HG03342 (cell line): ENCODE results near the gene IFI35.
A peak's percentile ranks its signal among the peaks of the same experiment; 100 is the strongest.

ENCODE experiments used
- ATAC-seq: cut with Tn5 transposase; IDR thresholded peaks from one replicate; pipeline ENCODE4 v1.9.1; 2021; ENCODE audit warnings: mild to moderate bottlenecking, moderate library complexity; ENCODE audit not compliant: unreplicated experiment

The IFI35 gene

DNA sequence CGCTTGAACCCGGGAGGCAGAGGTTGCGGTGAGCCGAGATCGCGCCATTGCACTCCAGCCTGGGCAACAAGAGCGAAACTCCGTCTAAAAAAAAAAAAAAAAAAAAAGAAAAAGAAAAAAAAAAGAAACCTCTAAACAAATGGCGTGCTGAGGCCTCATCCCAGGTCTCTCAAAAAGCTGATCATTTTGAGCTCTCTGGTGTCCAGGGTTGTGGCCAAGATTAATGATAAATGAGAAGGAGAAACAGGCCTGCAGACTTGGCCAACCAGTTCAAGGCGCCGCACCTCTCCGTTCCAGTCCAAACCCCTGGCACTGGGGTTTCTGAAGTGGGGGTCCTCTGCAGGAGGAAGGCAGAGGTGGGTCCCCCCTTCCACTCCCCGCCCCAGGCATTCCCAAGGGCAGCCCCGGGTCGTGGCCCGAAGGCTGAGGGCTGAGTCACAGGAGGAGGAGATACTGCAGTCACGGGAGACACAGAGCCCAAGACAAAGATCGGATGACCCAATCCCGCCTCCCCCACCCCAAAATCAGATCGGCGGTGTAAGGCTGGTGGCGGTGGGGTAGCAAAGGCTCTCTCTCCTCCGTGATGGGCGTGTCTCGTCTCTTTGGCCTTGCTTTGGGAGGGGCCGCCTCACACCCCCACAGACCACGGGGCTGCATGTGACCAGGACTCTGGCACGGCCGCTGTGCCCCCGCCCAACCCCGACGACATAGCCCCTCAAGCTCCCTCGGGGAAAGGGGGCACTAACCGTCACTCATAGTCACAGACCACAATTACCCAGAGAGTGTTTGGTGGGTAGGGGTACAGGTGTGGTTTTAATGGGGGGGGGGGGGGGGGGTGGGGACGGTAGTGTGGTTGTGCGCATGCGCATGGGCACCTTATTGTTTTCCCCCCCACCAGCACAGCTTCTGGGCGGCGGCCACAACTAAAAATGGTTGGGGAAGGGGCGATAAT, 14.5 kb downstream of the IFI35 start:
- ATAC-seq, result no peak

DNA sequence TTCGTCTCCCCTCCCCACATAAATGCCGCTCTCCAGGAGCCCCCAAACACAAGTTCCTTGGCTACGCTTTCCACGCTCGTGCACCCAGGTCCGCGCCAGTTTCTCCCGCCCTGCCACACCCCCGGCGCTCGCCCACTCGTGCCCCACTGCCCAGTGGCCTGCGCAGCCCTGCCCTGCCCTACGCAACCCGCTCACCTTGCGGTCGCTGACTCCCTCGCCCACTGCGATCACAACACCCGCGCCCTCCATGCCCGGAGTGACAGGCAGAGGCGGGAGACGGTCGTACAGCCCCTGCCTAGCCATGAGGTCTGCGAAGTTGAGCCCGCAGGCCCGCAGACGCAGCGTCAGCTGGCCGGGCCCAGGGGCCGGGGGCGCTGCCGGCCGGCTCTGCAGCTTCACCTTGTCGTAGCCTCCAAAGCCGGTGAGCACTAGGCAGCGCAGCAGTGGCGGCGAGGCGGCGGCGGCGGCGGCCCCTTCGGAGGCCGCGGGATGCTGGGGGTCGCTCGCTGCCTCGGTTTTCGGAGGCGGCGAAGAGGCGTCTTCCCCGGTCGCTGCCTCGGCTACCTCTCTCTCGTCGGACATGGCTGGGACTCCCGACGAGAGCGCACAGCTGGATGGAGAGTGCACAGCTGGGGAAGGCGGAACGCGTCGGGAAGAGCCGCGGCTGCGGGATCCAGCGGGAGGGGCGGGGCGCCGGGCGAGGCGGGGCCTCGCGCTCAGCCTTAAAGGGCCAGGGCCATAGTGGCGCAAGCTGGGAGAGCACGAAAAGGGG, 15.3 kb downstream of the IFI35 start, which contains the start of gene VAT1:
TSS of gene VAT1 (minus strand) at position 645 of the 772 bp plus-strand sequence. CDS start at position 582, 63 bp downstream.
- no peak for ATAC-seq

DNA sequence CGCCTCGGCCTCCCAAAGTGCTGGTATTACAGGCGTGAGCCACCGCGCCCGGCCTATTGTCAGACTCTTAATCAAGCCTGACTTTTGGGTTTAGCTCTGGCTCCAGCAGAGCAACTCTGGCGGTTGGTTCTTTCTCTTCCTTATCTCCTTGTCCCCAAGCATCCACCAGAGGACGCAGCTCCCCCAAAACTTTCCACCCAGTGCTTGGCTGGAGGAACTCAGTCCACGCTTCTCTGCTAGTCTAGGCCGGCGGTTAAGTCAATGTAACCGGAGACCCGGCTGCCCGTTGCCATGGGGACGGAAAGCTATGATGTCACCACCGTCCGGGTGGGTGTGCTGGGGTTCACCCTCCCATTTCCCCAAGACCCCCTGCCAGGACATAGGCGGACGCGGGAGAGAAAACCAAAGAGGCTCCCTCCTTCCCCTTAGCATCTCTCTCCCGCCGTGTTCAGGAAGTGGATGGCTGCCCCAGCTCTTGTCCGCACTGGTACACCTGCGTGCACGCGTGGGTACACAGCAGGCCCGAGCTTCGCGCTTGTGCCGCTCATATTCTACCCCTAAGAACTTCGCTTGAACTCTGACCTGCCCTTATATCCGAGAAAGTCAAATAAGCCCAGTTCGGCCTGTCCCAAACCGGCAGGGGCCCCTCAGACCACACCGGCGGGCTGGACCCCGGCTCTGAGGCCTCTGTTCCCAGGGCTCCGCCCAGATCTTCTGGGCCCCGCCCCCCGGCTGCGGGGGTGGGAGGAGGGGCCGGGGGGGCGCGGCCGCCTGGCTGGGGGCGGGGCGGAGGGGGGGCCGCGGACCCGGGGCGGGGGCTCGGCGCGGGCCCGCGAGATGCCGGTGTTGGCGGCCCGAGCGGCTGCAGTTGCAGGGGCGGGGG, 18.1 kb downstream of the IFI35 start, which contains the start of gene RND2:
TSS of gene RND2 (plus strand) at position 825 of the 883 bp plus-strand sequence. CDS start 117 bp downstream, outside the sequence.
- ATAC-seq, result peak; percentile 40

DNA sequence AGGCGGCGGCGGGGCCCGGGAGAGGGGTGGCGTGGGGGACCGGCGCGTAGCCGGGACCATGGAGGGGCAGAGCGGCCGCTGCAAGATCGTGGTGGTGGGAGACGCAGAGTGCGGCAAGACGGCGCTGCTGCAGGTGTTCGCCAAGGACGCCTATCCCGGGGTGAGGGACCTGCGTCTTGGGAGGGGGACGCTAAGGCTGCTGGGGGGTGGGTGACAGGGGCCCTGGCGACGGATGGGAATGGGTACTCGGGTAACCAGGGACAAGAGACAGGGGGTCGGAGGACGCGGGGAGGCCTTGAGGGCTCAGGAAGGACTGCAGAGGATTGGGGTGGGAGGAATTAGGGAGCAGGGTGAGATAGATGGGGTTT, 18.7 kb downstream of the IFI35 start:
- no peak for ATAC-seq

DNA sequence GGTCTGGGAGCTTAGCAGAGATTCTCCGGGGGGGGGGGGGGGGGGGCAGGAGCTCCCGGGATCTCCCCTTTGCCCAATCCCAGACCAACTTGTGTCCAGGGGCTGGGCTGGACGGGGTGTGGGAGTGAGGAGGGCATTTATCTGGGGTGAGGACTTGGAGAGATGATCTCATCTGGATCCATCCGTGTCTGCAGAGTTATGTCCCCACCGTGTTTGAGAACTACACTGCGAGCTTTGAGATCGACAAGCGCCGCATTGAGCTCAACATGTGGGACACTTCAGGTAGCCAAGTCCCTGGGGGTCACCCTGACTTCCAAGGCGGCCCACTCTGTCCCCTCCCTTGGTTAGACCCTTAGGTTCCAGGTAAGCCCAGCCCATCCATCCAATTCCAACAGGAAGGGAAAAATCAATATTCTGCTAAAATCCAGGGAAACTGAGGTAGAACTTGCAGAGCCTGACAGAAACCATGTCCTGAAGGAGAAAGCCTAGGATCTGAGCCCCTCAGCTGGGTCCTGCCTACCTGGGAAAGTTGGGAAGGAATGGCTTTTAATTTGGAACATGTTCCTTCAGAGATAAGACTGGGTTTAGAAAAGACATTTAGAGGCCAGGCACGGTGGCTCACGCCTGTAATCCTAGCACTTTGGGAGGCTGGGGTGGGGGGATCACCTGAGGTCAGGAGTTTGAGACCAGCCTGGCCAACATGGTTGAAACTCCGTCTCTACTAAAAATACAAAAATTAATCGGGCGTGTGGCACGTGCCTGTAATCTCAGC, 19.4 kb downstream of the IFI35 start:
- no peak for ATAC-seq

DNA sequence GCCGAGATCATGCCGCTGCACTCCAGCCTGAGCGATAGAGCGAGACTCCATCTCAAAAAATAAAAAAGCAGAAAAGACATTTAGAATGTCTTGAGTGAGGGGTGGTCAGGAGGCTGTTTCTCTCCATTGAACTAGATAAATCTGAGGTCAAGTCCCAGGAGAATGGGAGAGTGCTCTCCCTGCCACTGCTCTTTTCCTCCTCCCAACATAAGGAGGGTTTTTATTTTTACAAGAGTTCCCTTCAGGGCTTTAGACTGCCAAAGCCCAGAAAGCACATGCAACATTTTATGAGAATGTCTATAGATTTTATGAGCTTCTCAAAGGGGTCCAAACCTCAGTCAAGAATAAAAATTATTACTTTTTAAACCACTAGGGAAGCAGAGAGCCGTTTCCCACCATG, 20.0 kb downstream of the IFI35 start:
- no peak for ATAC-seq

DNA sequence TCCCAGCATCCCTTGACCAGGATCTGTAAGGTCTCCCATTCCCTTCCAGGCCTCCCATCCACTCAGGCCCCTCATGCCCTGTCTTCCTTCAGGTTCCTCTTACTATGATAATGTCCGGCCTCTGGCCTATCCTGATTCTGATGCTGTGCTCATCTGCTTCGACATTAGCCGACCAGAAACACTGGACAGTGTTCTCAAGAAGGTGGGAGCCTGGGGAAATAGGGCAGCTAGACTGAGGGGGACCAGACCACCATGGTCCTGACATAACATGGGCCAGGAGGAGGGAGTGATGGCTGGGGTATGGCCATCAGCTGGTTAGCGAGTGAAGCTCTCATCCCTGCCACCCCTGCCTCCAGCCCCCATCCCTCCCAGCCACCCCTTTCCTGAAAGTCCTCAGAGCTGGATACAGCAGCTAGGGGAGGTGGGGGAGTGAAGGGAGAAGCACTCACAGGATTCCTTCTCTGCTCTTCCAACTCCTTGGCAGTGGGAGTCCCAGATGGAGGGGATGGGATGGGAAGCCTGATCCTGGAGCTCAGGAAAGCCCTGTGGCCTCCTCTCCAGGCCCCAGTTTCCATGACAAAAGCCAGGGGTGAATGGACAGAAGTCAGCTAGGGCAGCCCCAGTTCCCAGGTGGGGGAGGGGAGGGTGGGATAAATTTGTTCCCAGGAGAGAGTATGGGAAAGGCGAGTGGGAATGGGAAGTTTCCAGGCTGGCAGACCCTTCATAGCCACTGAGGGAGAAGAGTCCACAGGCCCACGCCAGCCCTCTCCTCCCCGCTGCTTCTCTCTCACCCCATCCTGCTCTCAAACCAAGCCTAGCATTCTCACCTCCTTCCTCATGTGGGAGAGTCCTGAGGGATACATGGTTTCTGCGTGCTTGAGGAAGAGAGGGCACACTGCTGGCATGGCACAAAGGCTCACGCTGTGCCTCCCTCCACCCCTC, 20.8 kb downstream of the IFI35 start:
- no peak for ATAC-seq

DNA sequence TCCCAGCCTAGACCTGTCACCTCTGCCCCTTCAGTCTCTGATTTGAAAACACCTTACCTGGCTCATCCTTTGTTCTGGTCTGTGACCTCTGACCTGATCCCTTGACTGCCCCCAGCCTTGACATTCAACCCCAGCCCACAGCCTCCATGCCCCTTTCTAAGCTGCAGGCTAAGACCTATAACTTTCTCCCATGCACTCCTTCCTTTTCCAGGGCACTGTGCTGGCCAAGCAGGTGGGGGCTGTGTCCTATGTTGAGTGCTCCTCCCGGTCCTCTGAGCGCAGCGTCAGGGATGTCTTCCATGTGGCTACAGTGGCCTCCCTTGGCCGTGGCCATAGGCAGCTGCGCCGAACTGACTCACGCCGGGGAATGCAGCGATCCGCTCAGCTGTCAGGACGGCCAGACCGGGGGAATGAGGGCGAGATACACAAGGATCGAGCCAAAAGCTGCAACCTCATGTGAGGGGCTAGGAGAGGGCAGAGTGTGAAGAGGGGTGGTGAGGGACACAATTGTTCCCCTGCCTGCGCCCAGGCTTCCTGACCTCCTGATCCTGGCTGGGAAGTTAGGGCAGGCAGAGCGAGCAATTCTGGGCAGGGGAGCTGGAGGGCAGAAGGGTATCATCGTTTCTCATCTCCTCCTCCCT, 21.8 kb downstream of the IFI35 start:
- no peak for ATAC-seq

DNA sequence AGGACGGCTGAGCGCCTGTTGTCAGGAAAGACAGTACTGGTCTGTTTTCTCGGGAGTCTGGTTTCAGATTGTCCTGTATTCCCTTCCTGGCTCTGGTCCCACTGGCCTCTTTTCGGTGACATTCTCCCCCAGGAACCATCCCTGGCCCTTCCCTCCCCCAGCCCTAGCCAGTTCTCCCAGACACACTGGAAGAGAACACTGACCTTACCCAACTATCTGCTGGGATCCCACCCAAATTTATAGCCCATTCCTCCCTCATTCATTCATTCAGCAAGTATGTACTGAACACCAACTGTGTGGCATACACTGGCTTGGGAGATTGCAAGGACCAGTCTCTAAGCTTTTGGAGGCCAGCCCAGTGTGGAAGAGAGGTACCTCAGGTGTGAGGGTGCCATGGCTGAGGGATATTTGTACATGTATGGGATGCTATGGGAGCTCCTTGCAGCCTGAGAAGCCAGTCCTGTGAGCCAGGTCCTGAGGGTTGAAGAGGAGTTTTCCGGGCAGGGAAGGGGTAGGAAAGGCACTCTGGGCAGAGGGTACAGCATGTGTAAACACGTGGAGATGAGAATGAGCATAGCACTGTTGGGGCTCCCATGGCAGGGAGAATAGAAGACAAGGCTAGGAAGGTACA, 23.7 kb downstream of the IFI35 start:
- ATAC-seq, result no peak

DNA sequence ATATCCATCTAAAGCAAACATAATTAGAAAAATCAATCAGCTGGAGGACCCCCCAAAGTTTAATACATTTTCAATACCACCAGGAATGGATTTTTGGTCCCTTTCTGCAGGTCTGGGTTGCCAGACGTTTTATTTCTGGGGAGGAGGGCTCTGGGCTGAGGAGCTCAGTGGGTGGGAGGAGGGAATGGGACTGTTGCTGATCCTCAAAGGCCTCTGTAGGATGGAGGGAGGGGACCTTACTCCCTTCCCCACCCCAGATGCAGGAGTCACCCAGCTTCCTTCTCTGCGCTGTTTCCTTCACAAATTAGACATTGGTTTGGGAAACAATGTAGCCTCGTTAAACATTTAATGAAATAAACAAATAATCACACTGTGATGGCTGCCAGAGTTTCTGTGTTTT, 25.1 kb downstream of the IFI35 start:
- ATAC-seq, result no peak

DNA sequence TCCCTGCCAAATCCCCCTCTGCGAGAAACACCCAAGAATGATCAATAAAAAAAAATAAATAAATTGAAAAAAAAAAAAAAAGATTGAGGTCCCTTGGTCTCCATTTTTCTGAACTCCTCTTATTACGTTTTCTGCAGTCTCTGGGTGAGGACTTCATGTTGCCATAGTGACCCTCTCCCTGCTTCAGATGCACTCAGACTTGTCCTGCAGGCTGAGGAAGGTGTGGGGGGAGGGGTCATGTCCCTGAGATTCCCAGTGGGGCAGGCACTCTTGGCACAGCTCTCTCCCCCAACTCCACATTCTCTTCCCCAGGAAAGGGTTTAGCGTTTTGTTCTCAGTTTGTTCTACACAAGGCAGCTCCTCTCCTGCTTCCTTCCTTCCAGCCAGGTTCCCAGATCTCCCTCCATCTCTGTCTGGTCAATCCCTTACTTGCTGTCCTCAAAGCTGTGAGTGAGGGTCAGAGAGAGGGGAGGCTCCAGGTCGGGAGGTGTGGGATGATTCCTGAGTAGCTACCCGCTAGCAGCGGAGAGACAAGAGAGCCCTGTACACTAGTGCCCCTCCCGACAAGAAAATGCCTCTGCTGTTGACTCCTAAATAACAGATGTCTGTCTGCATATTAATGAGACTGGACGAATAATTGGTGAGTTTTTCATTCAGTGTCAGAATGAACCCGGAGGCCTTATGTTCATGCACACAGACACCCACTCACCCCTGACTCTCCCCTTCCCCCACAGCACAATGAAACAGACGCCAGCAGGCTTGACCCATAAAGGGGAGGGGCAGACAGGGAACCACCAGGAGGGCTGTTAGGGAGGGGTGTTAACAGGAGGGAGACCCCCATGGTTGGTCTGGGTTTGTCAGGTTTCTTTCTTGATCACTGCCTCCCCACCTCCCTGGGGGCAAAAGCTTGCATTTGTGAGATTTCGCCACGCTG, 27.6 kb downstream of the IFI35 start:
- no peak for ATAC-seq

DNA sequence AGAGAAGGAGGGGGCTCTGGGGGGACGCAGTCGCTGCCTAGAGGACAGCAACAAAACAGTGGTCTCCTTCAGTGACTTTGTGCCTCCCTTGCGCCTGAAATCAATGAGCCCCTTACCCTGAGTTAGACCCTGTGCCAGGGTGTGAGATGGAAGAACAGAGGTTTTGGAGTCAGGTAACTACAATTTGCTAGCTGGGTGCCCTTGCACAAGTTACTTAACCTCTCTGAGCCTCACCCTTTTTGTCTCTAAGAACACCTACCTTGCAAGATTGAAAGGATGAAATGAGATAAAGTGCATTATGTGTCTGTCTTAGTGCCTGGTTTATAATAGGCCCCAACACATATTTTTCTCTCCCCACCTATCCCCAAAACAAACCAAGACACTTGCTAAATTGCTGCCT, 28.3 kb downstream of the IFI35 start:
- ATAC-seq, result no peak

DNA sequence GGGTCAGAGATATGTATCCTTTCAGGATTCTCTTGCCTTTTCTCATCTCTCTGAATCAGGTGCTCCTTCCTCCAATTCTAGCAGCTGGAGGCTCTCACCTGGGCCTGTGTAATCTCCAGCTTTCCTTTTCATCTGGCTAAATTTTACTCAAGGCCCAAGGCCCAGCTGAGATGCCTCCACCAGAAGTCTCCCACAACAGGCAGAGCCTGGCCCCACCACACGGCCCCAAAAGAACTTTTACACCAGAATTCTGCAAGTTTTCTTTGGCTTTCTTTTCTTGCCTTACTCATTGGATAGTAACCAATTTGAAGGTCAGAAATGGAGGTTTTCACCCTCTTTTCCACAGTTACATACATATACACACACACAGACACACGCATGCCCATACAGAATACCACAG, 33.1 kb downstream of the IFI35 start:
- ATAC-seq, result no peak

DNA sequence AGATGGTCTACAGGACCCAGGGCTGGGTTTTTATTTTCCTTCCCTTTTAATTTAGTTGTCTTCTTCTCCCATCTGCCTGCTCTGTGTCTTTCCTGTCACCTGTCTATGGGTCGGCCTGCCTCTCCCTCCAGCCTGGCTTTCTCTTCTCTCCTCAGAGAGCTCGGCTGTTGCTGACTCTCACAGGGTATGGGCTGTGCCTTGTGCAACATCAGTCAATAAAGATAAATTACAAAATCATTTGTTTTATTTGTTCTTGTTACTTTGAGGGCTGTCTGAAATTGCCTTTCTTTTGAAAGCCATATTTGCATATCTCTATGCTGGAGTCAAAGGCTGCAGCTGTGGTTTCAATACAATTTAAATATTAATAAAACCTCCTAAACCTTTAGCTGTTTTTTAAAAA, 34.1 kb downstream of the IFI35 start:
- no peak for ATAC-seq

DNA sequence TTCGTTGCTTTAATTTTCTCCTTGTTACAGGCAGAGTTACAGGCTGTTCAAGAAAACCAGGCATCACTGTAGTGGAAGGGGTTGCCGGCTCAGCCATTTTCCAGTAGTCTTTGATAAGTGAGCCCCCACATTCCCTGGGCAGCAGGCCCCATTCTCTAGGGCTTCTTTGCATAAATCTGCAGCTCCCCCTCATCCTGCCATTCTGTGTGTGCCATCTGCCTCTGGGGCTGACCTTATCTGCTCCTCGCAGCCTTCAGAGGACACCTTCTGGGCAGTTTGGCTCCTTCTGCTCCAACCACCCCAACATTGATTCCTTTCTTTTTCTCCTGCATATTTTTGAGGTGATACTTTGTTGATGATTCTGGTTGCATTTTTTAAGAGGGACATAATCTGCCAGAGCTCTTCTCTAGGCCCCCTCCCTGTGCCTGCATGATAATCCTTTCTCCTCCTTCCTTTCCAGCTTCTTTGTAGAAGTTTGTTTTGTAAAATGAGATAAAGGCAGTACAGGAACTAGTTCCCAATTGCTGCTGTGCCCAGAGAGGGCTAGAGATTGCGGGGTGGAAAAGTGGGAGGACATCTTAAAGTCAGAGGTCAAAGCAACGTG, 35.5 kb downstream of the IFI35 start:
- no peak for ATAC-seq

DNA sequence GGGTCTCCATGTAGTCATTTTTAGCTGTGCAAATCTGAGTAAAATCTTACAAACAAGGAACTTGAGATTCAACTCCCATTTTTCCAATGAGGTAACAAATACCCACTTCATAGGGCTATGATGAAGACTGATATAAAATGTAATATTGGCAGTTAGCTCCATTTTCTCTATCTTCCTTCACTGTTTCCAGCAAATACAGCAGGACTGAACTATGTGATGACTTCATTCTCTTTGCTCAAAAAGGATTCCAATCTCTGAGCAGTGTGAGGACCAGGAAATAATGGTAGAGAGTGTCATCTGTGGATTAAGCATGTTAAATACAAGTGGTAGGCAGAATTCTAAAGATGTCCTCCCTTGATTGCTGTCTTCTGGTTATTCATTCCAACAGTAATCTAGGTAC, 36.7 kb downstream of the IFI35 start:
- ATAC-seq, result no peak

DNA sequence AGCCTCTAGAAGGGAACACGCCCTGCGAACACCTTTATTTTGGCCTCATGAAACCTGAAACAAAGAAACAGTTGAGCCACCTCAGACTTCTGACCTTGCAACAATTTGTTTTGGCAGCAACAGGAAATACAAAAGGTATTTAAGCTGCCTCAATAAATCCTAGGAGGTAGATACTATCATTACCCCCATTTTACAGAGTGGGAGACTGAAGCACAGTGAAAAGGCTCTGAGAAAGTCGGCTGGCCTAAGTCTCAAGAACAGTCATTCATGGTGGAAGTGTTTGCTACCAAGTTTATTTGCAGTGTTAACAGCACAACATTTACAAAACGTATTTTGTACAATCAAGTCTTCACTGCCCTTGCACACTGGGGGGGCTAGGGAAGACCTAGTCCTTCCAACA, 37.4 kb downstream of the IFI35 start:
- no peak for ATAC-seq
